CD4-positive, alpha-beta T cell treated with Interleukin-2 at 100 ng/mL for 4 hours (primary cell): ENCODE measurements around the gene GPN1.
"Not testable (repeated sequence)": the region's sequence is repeated elsewhere in the genome, so short reads cannot be mapped to it uniquely, and the experiment has no call there.

Experiments
- DNase-seq: peaks from one replicate; pipeline ENCODE4 v3.0.0-alpha.2; 2020; ENCODE audit warnings: low spot score

GPN1 gene

GRCh38 chr2:27627963-27628766 is 685 bp upstream of the GPN1 start:
- DNase-seq: peak; percentile 22

- DNase-seq: not testable (repeated sequence)
These were observed 1.4 kb downstream of the GPN1 start for GRCh38 chr2:27630257-27630656.

GRCh38 chr2:27634291-27634690 is 5.4 kb downstream of the GPN1 start:
- DNase-seq: no peak

- DNase-seq: no peak
These were observed 7.9 kb downstream of the GPN1 start for GRCh38 chr2:27636766-27637165.

GRCh38 chr2:27638037-27638637 is 9.3 kb downstream of the GPN1 start:
- DNase-seq: peak; percentile 60

GRCh38 chr2:27638709-27639108 is 9.9 kb downstream of the GPN1 start:
- DNase-seq: no peak

- no peak for DNase-seq
These were observed 11.9 kb downstream of the GPN1 start for GRCh38 chr2:27640722-27641245.

GRCh38 chr2:27645197-27645596 is 16.3 kb downstream of the GPN1 start:
- DNase-seq: no peak

GRCh38 chr2:27647289-27647688 is 18.4 kb downstream of the GPN1 start:
- DNase-seq: no peak

GRCh38 chr2:27647737-27648136 is 18.9 kb downstream of the GPN1 start:
- DNase-seq: no peak

- DNase-seq: no peak
These were observed 22.2 kb downstream of the GPN1 start for GRCh38 chr2:27651056-27651455.

- DNase-seq: no peak
These were observed 23.5 kb downstream of the GPN1 start for GRCh38 chr2:27652341-27652740.

- DNase-seq: no peak
These were observed 23.9 kb downstream of the GPN1 start for GRCh38 chr2:27652790-27653189.

- no peak for DNase-seq
These were observed 24.5 kb downstream of the GPN1 start for GRCh38 chr2:27653397-27653796.

- DNase-seq: no peak
These were observed 26.5 kb downstream of the GPN1 start for GRCh38 chr2:27655155-27655951.

- DNase-seq: no peak
These were observed 32.5 kb downstream of the GPN1 start for GRCh38 chr2:27661371-27661770.

- DNase-seq: peak; percentile 75
These were observed 34.7 kb downstream of the GPN1 start, which contains the start of the genes SLC4A1AP and SUPT7L for GRCh38 chr2:27663285-27664153. Gene SLC4A1AP, plus strand, starts transcription at chr2:27663889. Its CDS starts 26 bp downstream, at chr2:27663915. Gene SUPT7L, minus strand, starts transcription at chr2:27663614. Its CDS starts 1,422 bp downstream, at chr2:27662192.

- no peak for DNase-seq
These were observed 35.3 kb downstream of the GPN1 start for GRCh38 chr2:27664154-27664574.

- no peak for DNase-seq
These were observed 35.9 kb downstream of the GPN1 start for GRCh38 chr2:27664622-27665363.

GRCh38 chr2:27667446-27667845 is 38.6 kb downstream of the GPN1 start:
- DNase-seq: no peak

GRCh38 chr2:27671235-27671634 is 42.4 kb downstream of the GPN1 start:
- DNase-seq: no peak
